ENCODE results near the gene CUEDC2.

CUEDC2 gene

DNA sequence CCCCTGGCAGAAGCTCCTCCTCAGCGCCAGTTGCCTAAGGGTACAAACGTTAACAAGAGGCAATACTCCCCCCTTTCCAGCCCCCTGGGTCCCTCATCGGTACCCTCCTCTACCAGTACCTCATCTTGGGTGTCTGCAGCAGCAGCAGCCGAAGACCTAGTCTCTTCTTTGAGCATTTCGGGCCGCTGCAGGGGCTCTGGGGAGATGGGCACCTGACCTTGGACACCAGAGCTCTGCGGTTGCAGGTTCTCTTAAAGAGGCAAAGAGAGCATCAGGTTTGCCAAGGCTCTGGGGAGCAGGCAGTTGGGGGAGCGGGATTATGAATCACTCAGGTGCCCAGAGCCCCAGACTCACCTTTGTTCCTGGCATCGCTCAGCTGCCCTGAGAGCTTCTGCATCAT, 8.2 kb downstream of the CUEDC2 start:
- no peak for DNase-seq

DNA sequence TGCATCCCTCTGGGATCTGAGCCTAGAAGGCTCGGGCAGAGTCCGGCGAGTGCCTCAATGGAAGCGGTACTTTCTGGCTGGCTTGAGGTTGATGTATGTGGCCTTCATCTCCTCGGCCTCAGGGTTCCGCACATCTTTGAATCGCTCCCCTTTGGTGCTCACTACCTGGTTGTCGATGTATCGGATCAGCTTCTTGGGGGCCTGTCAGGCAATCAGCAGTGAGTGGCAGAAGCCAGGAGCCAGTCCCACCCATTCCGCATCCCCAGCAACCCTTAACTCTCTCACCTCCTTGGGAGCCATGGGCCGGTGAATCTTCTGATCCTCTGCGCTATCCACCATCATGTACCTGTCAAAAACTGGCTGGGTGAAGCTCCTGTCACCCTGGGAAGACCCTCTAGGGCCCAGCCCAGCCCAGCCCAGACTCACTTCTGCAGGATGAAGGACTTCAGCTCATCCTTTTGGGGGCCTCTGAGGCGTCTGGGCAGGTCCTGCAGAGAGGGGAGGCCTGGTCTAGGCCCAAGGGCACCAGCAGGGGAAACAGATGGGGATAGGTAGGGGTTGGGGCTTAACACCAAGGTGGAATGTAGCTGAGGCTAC, 8.9 kb downstream of the CUEDC2 start:
- no peak for DNase-seq

DNA sequence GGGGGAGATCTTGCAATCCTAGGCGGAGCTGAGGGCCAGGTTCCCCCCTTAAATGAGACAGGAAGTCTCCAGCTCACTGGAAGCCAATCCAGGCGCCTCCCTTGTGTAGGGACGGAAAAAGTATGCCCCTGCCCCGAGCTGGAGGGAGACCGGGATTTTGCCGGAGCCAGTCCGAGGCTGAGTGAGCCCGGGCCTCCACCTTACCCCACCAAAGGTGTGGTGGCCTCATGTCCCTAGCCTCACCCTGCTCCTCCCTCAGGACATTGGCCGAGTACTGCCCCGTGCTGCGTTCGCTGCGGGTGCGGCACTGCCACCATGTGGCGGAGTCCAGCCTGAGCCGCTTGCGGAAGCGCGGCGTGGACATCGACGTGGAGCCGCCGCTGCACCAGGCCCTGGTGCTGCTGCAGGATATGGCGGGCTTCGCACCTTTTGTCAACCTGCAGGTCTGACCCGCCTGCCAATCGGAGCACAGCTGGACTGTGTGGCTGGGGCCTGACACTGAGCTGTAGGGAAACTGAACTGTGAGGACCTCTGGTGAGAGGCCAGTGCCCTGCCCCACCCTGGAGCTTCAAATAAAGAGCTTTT, 9.7 kb downstream of the CUEDC2 start:
- DNase-seq = peak; percentile 78

DNA sequence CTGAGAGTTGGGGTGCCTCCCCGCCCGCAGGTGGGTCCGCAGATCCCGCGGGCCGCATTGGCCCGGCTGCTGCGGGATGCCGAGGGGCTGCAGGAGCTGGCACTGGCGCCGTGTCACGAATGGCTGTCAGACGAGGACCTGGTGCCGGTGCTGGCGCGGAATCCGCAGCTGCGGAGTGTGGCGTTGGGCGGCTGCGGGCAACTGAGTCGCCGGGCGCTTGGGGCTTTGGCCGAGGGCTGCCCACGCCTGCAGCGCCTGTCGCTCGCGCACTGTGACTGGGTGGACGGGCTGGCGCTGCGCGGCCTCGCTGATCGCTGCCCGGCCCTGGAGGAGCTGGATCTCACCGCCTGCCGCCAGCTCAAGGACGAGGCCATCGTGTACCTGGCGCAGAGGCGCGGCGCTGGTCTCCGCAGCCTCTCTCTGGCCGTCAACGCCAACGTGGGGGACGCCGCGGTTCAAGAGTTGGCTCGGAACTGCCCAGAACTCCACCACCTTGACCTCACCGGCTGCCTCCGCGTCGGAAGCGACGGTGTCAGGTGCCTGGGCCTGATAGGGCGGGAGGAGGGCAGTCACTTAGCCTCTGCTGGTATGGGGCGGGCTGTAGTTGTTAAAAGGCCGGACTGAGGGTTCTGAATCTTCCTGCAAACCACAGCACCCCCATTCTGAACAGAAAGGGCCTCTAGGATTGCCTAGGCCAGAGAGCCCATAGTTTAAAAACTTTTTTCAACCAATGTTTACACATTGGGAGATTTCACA, 10.4 kb downstream of the CUEDC2 start:
- DNase-seq = peak; percentile 38

DNA sequence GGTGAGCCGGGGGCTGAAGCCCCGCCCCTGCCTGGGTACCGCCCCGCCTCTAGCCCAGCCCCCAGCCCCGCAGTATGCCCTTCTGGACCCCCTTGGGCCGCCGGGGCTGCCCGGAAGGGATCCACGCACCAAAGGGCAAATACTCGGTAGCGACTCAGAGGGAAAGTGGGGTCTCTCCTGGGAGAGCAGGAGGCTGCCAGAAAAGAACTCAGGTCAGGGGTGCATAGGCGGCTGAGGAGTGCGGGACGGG, 10.9 kb downstream of the CUEDC2 start:
- no peak for DNase-seq

DNA sequence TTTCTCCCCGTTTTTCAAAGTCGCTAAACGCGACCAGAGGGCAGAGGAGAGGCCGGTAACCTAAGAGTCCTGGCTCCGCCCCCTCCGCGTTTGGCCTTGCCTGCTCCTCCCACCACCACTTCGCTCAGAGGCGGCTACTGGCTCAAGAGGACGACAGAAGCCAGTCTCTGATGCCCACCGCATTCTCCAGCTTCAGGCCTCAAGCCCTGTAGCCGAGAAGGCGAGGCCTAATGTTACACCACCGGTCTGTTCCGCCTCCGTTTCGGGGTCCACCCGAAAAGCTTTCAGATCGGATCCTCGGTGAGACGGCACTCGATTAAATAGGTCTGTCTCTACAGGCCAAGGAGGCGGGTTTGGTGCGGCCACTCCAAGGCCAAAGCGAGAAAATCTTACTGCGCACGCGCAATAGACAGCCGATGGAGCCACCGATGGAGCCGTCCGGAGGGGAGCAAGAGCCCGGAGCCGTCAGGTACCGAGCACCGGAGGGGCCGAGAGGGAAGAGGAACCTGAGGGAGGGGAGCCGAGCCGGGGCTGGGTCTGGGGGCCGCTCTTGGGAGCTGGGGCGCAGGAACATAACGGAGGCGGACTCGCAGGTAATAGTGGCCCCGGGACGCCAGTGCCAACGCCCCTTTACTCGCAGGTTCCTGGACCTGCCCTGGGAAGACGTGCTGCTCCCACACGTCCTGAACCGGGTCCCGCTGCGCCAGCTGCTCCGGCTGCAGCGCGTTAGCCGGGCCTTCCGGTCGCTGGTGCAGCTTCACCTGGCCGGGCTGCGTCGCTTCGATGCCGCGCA, 11.5 kb downstream of the CUEDC2 start, which contains the start of gene FBXL15:
TSS of gene FBXL15 (plus strand) at position 123 of the 793 bp plus-strand sequence. CDS start at position 417, 294 bp downstream.
- DNase-seq = peak; percentile 97

DNA sequence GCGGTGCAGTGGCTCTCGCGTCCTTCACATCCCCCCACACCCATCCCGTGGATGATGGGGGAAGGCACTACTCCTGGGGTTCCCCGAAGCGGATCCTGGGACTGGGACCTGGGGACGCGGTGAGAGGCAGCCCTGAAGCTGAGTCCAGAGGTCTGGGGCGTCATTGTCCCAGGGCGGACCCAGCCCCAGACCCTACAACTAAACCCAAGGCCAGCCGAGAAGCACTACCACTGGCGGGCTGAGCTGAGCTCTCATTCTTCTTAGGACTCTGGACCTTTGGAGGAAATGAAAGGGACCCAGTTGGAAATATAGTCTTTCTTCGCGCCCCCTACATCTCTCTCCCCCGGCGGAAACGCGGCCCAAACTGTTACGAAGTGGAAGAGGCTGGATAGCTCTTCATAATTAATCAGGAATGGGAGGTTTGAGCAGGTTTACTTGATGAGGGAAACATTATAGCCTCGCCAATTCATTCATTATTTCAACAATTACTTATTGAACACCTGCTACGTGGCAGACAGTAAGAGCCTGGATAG, 12.1 kb downstream of the CUEDC2 start:
- no peak for DNase-seq

DNA sequence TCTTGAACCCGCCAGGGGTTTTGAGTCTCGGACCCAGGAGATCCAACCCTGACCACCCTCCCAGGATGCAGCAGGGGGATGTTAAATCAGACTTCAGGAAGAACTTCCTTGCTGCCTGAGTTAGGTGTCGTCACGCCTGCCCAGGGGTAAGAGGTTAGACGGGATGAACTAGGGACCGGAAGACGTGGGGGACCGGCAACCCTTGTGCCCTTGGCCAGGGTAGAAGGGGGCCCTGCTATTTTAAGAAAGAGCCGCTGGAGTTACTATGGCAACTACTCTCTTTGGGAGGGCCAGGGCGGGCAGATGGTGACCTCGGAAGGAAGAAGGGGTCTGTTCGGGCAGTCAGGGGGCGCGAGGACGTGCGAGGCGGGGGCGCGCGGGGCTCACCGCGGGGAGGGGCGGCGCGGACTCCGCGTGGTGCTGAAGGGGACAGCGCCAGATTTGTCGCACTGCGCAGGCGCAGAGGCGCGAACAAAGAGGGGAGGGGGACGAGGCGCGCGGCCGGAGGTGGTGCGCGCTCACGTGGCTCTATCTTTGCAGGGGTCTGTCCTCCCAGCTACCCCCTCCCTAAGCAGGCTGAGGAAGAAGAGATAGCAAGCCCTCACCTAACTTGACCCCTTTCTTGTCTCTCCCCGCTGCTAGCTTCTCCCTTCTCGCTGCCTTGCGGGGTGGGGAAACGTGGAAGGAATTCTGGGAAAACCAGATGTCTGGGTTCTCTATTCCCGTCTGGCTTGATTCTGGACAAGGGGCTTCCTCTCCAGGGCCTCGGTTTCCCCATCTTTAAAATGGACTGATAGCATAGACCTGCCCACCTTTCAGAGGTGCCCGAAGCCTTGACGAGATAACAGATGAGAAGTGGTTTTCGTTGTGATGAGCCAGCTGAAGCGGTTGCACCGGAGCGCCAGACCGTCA, 12.8 kb downstream of the CUEDC2 start:
- DNase-seq = peak; percentile 79

DNA sequence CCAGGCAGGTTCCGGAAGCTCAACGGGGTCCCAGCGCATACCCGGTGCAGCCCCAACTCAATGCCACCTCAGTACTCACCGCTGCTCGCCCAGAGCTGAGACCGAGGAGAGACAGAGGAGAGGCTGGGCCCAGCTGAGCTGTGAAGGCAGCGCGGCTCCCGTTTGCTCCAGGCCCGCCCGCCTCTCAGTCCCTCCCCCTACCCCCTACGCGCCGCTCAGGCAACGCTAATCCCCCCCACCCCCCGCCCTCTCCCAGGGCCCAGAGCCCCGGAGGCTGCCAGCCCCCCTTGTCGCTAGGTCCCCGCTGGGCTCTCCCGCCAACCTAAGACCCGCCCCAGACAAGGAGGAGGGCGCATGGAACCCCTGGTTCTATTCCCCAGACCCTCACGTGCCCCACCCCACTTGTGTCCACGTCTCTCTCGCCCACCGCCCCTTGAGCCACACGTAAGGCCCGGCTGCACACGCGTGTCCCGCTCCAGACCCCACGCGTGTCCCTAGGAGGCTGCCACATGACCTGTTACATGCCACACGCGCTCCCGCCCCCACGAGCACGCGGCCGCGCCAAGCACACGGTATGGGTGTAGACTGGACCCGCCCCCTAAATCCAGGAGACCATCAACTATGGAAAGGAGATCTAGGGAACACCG, 13.6 kb downstream of the CUEDC2 start, which contains the start of gene PSD:
TSS of gene PSD (minus strand) at position 164 of the 647 bp plus-strand sequence. CDS start 1,747 bp downstream, outside the sequence.
- DNase-seq = no peak

DNA sequence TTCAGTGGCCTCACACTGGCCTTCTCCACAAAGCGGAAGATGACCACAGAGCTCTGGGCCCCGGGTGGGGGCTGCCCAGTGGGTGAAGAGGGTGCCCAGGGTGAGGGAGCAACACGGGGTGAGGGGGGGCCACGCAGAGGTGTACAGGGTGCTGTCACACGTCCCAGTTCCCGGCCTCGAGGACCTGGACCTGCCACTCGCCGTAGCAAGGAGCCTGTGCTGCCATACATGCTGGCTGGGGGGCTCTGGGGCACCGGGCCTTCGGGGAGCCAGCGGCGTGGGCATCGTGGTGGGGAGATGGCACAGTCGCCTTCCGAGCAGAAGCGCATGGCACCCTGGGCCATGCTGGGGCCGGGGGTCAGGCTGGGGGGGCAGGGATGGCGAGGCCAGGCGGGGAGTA, 15.7 kb downstream of the CUEDC2 start:
- DNase-seq = no peak

DNA sequence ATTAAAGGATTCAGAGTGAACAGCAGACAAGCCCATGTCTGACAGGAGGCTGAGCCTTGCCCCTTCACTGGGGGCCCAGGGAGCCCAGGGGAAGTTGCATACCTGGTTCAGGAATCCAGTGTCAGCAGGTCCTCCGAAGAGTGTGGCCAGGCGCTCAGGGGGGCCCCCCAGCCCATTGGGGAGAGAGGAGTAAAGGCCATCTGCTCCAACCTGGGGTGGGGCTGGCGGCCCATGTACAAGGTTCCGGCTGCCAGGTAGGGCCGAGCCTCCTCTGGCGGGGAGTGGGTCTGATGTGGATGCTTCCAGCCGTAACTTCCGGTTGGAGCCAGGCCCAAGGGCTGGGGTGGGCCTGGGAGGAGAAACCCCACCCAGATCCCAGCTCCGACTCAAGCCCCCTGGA, 16.1 kb downstream of the CUEDC2 start:
- no peak for DNase-seq

DNA sequence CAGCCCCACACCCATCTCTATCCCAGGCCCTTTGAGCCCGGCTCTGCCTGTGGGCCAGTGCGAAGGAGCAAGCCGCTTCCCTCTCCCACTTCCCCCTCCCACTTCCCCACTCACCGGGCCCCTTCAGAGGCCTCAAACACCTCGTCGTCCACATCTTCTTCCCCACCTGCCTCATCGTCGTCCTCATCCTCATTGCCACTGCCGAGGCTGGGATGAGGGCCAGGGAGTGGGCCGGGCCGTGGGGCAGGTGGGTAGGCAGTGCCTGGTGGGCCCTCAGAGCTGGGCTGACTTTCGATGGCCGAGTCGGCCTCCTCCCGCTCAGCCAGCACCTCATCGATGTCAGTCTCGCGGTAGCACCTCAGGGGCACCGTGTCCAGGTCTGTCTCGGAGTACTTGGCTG, 17.6 kb downstream of the CUEDC2 start:
- no peak for DNase-seq

DNA sequence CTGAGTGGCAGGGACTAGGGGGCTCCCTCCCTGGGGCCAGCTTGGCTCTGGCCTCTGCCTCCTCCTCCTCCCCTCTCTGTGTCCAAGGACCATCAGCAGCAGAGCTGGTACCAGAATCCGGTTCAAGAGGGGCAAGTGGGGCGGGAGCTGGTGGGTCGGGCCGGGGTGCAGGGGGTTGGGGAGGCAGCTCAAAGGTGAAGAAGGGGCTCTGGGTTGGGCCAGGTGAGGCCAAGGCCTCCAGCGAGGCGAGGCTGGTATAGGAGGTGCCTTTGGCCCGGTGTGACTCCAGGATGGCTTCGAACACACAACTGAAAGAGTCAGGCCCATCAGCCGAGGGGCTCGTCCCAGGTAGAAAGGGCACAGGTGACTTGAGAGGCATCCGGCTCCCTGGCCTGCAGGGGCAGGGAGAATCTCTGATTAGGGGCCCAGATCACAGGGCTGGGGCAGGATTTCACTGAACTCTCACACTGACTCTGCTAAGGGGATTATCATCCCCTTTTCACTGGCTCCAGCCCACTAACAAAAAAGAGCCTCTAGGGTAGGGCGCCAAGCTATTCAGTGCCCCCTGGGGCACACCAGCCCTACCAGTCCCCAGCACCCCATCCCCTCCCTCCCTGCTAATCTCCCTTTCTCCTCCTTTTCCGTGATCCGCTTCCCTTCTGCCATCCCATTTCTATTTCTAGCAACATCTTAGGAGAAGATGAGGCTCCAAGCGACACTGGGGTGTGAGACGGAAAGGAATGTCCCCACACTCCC, 18.4 kb downstream of the CUEDC2 start:
- DNase-seq = no peak

DNA sequence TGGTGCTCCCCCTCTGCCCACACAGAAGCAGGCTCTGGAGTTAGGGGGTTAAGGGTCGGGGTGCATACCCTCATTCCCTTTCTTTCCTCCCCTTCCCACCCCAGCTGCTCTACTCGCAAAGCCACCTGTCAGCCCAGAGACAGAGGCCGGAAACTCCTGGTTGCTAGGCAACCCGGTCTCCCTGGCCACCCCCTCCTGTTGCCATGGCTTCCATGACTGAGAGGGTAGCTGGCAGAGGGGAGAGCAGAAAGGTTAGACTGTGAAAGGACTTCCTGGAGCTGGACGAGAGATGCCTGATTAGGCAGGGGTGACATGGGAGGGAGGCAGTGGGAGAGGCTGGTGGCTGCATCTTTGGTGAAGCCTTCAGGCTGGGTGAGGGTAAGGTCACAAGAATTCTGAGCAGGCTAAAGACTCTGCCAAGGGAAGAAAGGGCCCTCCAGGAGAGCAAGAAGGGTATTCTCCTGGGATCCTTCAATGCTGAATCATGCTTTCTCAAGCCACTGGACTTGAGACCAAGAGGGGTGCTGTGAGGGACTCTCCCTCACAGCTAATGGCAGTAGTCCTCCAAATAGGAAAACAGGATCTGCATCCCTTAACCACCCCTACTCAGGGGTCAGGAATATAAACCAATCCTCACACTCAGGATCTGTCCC, 19.2 kb downstream of the CUEDC2 start:
- DNase-seq = no peak

DNA sequence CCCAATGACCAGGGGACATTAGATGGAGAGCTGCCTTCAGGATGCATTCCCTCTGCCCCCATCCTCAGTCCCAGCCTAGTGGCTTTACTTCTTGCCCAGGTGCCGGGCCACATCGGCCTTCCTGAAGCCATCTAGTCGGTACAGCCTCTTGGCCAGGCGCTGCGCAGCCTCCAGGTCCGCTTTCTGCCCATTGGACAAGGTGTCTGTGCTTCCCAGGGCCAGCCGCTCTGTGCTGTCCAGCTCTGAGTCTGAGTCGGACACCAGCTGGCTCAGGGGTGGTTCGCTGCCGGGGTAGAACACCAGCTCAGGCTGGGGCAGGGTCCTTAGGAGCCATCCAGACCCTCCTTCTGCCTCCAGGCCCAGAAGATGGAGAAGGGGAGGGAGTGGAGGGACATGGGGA, 20.1 kb downstream of the CUEDC2 start:
- DNase-seq = no peak

DNA sequence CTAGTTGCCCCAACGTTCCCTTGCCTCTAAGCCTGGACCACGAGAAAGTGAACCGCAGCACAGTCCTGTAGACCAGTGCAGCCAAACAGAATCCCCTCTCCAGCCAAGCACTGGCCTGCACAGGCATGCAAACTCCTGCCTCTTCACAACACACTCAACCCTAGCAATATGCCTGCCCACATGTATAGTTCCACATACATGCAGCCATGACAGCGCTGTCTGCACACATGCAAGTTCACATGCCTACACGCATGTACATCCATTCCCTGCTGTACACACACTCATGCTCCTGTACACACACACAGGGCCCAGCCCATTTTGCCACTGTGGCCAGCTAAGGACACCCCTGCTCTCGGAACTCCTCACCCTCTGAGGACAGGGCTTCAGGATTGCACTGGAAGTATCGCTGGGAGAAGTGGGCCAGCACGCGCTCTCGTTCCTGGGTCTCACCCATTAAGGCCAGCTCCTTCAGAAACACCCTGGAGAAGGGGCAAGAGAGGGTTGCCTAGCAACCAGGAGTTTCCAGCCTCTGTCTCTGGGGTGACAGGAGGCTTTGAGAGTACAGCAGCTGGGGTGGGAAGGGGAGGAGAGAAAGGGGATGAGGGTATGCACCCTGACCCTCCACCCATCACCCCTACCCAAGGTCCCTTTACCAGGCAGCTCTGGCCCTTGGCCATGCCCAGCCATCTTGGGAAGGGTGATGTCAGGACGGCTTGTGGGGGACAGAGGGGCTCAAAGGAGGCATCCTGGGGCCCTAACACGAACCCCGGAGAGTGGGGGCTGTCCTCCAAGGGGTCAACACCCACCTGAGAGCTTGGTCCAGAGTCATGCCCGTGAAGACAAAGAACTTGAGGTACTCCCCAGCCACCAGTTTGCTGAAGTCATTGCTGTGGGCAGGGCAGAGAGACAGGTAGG, 20.8 kb downstream of the CUEDC2 start:
- DNase-seq = no peak

DNA sequence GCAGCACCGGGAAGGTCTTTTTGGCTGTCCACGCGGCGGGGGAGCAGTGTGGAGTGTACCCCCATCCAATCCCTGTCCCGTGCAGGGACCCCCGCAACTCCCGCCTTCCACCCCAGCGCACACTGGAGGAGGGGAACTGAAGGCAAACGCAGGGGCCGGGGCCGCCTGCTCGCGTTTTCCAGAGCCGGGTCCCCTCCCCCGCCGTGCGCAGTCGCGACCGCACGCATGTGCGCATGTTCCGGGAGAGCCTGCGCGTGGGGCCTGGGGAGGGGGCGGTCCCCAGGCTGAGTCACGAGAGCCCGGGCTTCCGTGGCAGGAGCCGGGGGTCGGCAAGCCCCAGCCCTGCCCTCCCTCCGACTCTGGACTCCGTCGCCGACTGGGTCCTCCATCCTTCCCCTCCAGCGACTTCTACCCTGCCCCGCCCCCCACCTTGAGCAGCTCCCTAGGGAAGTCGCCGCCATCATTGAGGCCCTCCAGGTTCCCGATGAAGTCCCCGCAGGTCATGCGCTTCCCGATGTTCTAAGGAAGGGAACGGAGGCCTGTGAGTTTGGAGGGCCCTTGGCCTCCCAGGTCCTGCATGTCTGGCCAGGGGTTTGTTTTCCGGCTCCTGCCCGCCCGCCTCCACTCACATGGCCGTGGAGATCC, 21.8 kb downstream of the CUEDC2 start:
- DNase-seq = peak; percentile 81

DNA sequence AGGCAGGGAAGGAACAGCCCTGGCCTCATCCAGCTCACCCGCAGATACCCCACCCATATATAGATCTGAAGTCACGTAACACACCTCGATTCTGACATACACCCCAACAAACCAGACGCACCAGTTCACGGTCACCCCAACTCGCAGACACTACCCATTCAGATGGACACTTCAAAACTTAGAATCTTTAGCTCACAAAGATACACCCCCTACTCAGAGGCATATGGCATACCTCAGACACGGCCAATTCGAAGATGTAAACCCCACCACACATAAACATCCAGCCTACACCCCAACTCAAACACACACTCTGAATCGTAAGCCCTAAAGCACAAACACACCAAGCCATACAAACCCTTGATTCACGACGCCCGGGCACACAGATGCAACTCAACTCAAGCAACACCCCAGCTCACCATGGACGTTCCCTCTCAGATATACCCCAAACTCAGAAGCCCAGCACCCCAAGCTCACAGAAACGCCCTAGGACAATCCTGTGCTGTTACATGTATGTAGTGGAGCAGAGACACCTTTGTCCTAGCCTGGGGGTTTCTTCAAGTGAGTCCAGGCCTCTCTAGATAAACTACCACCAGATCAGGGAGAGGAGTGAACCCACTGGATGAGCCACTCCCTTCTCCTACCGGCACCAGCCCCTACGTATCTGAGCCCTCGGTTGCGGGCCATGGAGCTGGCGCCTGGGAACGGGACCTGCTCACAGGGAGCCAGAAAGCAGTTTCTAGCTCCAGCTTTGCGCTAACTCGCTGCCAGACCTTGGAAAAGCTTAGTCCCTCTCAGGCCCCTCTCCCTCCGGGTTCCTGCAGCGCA, 22.6 kb downstream of the CUEDC2 start:
- no peak for DNase-seq
